Tongue (tissue), 2 donors: ENCODE measurements around the gene MLF2. TPM values are rescaled to one million over a fixed set of nuclear protein-coding genes. Genes with fewer than 3 reads are reported as not detected.

Experiments used
- DNase-seq: peaks from one replicate; pipeline ENCODE4 v3.0.0-alpha.2; 2015
- total RNA-seq: library from RNA; depleted of rRNA; stranded (reverse); fragments of >200 nt; gene quantifications from one replicate; pipeline ENCODE4 v1.2.3, GENCODE V29; 2014

MLF2 gene
- total RNA-seq, 1 donor from 2014 or later: 103 TPM

- DNase-seq: no peak
Measured at GRCh38 chr12:6778217-6778573, 25.3 kb upstream of the MLF2 start.

- DNase-seq: no peak
Measured at GRCh38 chr12:6777386-6777785, 24.4 kb upstream of the MLF2 start.

- DNase-seq: no peak
Measured at GRCh38 chr12:6775185-6776174, 22.5 kb upstream of the MLF2 start.

- DNase-seq: no peak
Measured at GRCh38 chr12:6774499-6775062, 21.6 kb upstream of the MLF2 start.

GRCh38 chr12:6773590-6774351 lies 20.8 kb upstream of the MLF2 start:
- no peak for DNase-seq

- DNase-seq: no peak
Measured at GRCh38 chr12:6772726-6773589, 20.0 kb upstream of the MLF2 start.

- DNase-seq: no peak
Measured at GRCh38 chr12:6772331-6772695, 19.4 kb upstream of the MLF2 start, which contains the start of gene LAG3. Gene LAG3 (plus strand): TSS chr12:6772520. CDS start chr12:6772853, 333 bp downstream.

- no peak for DNase-seq
Measured at GRCh38 chr12:6771509-6772330, 18.8 kb upstream of the MLF2 start.

GRCh38 chr12:6771091-6771495 lies 18.2 kb upstream of the MLF2 start:
- no peak for DNase-seq

GRCh38 chr12:6770600-6770999 lies 17.7 kb upstream of the MLF2 start:
- no peak for DNase-seq

GRCh38 chr12:6770094-6770493 lies 17.2 kb upstream of the MLF2 start:
- no peak for DNase-seq

GRCh38 chr12:6769666-6770065 lies 16.7 kb upstream of the MLF2 start:
- no peak for DNase-seq

- DNase-seq: peak; percentile 86
Measured at GRCh38 chr12:6768990-6769389, 16.0 kb upstream of the MLF2 start.

- DNase-seq: peak; percentile 52
Measured at GRCh38 chr12:6768437-6768914, 15.5 kb upstream of the MLF2 start.

- no peak for DNase-seq
Measured at GRCh38 chr12:6767353-6768319, 14.7 kb upstream of the MLF2 start.

- peak; percentile 87 for DNase-seq
Measured at GRCh38 chr12:6766651-6767349, 13.9 kb upstream of the MLF2 start.

- DNase-seq: peak; percentile 96
Measured at GRCh38 chr12:6765634-6766581, 13.0 kb upstream of the MLF2 start, which contains the start of gene PTMS. Gene PTMS (plus strand): TSS chr12:6766363. CDS start chr12:6766706, 343 bp downstream.
